Thyroid gland (tissue), 4 donors: ENCODE measurements around the gene SDR42E1.

Source experiments
- POLR2A ChIP-seq, 2 donors: fragments of 450-650 bp; IDR thresholded peaks; one replicate each; pipeline ENCODE4 v1.6.1; 2017; ENCODE audit warnings: antibody characterized with exemption in 2 of 2, mild to moderate bottlenecking in 2 of 2, moderate library complexity in 1 of 2
- TF ChIP-seq, protein P1 (sequence below), 6 experiments: fragments of 200-600 bp in 3 of 6; fragments of 450-650 bp in 3 of 6; sonication (generic) in 3 of 6; IDR thresholded peaks; one replicate each; pipeline ENCODE4 v1.5.1; 2016 to 2019; ENCODE audit warnings: antibody characterized with exemption in 6 of 6, mild to moderate bottlenecking in 2 of 6, inconsistent platforms in 1 of 6, moderate library complexity in 1 of 6

DNA sequence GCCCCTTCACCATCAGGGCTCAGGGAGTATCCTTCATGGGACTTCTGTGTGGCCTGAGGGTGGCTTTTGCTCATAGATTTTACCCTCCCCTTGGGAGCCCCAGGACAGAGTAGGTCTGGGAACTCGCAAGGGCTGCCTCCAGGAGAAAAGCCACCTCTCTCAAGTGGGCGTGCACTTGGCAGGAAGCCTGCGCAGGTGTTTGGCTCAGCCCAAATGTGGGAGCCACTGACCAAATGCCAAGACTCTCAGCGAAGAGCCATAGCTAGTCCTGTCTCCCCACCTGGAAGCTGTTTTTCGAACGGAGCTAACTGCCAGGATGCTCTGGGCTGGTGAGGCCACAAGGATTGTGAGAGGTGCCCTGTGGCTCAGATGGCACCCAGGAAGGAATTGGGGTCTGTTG, 21.7 kb upstream of the SDR42E1 start:
- TF ChIP-seq, protein P1, sequence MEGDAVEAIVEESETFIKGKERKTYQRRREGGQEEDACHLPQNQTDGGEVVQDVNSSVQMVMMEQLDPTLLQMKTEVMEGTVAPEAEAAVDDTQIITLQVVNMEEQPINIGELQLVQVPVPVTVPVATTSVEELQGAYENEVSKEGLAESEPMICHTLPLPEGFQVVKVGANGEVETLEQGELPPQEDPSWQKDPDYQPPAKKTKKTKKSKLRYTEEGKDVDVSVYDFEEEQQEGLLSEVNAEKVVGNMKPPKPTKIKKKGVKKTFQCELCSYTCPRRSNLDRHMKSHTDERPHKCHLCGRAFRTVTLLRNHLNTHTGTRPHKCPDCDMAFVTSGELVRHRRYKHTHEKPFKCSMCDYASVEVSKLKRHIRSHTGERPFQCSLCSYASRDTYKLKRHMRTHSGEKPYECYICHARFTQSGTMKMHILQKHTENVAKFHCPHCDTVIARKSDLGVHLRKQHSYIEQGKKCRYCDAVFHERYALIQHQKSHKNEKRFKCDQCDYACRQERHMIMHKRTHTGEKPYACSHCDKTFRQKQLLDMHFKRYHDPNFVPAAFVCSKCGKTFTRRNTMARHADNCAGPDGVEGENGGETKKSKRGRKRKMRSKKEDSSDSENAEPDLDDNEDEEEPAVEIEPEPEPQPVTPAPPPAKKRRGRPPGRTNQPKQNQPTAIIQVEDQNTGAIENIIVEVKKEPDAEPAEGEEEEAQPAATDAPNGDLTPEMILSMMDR (IDR thresholded peaks at IDR 0.05), result no peak
- no peak for TF ChIP-seq POLR2A (IDR thresholded peaks at IDR 0.05)
